ENCODE measurements around the gene KIAA0825. TPM values are rescaled to one million over a fixed set of nuclear protein-coding genes. Genes with fewer than 3 reads are reported as not detected.

The KIAA0825 gene
- total RNA-seq, 4 donors from 2014 or later: 1.8 to 3.4 (median 2.6) TPM

GRCh38 chr5:94481059-94481458 lies 137.3 kb downstream of the KIAA0825 start:
- intact Hi-C loops (cut with DNase I): no loop called here
- Histone ChIP-seq H3K4me3 (no peak overlapping the region), H3K9me3 (no peaks in the 10 kb centered on the region), H3K4me1 (no peaks in the 10 kb centered on the region), H3K27ac (no peak overlapping the region), H3K36me3 (peaks cover 0 to 3% (median 0%) of the 10 kb centered on the region in 3 donors), H3K27me3 (no peaks in the 10 kb centered on the region)
- no peak for DNase-seq
- TF ChIP-seq CTCF (IDR thresholded peaks at IDR 0.05) (no peak), POLR2A (IDR thresholded peaks at IDR 0.05) (no peak)
- WGBS, 2 donors: 79 to 89% methylated on average over 2 of the region's 2 CpGs

GRCh38 chr5:94480486-94480885 lies 137.9 kb downstream of the KIAA0825 start:
- Histone ChIP-seq H3K4me3 (no peak overlapping the region), H3K36me3 (peaks cover 0 to 4% (median 0%) of the 10 kb centered on the region in 3 donors), H3K9me3 (no peaks in the 10 kb centered on the region), H3K27ac (no peak overlapping the region), H3K27me3 (no peaks in the 10 kb centered on the region), H3K4me1 (no peaks in the 10 kb centered on the region)
- 85 to 97% methylated on average over 1 of the region's 1 CpG for WGBS, 2 donors
- TF ChIP-seq POLR2A (IDR thresholded peaks at IDR 0.05) (no peak), CTCF (IDR thresholded peaks at IDR 0.05) (no peak)
- no peak for DNase-seq
- intact Hi-C loops (cut with DNase I): no loop called here

- H3K36me3 ChIP-seq: peaks cover 0 to 4% (median 0%) of the 10 kb centered on the region in 3 donors
- no peaks in the 10 kb centered on the region for H3K4me1 ChIP-seq
- intact Hi-C loops (cut with DNase I): no loop called here
- no peak for DNase-seq
- no peaks in the 10 kb centered on the region for H3K9me3 ChIP-seq
- TF ChIP-seq CTCF (IDR thresholded peaks at IDR 0.05): no peak
- no peak for TF ChIP-seq POLR2A (IDR thresholded peaks at IDR 0.05)
- H3K27ac ChIP-seq: no peak overlapping the region
- no peak overlapping the region for H3K4me3 ChIP-seq
- H3K27me3 ChIP-seq: no peaks in the 10 kb centered on the region
Measured at GRCh38 chr5:94473936-94474335, 144.5 kb downstream of the KIAA0825 start.

- peaks cover 0 to 4% (median 0%) of the 10 kb centered on the region in 3 donors for H3K36me3 ChIP-seq
- H3K4me1 ChIP-seq: no peaks in the 10 kb centered on the region
- H3K27ac ChIP-seq: no peak overlapping the region
- WGBS, 2 donors: 67 to 82% methylated on average over 3 of the region's 3 CpGs
- intact Hi-C loops (cut with DNase I): no loop called here
- no peak overlapping the region for H3K4me3 ChIP-seq
- no peaks in the 10 kb centered on the region for H3K27me3 ChIP-seq
- no peak for DNase-seq
- no peaks in the 10 kb centered on the region for H3K9me3 ChIP-seq
- TF ChIP-seq POLR2A (IDR thresholded peaks at IDR 0.05): no peak
- no peak for TF ChIP-seq CTCF (IDR thresholded peaks at IDR 0.05)
Measured at GRCh38 chr5:94471521-94471920, 146.9 kb downstream of the KIAA0825 start.

GRCh38 chr5:94470802-94471201 lies 147.6 kb downstream of the KIAA0825 start:
- H3K27ac ChIP-seq: no peak overlapping the region
- H3K9me3 ChIP-seq: no peaks in the 10 kb centered on the region
- intact Hi-C loops (cut with DNase I): no loop called here
- H3K4me1 ChIP-seq: no peaks in the 10 kb centered on the region
- no peaks in the 10 kb centered on the region for H3K27me3 ChIP-seq
- TF ChIP-seq POLR2A (IDR thresholded peaks at IDR 0.05): no peak
- no peak for TF ChIP-seq CTCF (IDR thresholded peaks at IDR 0.05)
- DNase-seq: no peak
- no peaks in the 10 kb centered on the region for H3K36me3 ChIP-seq
- H3K4me3 ChIP-seq: no peak overlapping the region
- 83 to 93% methylated on average over 6 of the region's 6 CpGs for WGBS, 2 donors

Measured in esophagus squamous epithelium (tissue), 5 donors.